ENCODE results near the gene VIPR2. TPM values are rescaled to one million over a fixed set of nuclear protein-coding genes. Genes with fewer than 3 reads are reported as not detected.

Gene VIPR2
- total and polyA plus RNA-seq, 2 of the 13 experiments (the other 11 are each of a cell fraction or from before 2014, with no cell fraction given): not detected

DNA sequence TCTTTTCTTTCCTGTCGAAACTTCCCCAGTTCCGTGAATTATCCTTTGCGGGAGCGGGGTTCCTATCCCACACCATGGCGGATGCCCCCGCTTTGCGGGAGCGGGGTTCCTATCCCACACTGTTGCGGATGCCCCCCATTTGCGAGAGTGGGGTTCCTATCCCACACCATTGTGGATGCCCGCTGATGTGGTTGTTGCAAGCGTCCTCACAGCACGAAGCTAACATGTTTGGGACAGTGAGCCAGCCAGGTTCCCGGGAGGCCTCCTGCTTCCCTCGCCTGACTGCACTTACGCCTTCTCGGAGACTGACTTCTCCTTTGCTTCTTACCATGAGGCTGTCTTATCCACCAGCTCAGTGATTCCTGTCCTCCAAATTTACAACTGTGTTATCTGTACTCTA is 134.7 kb downstream of the VIPR2 start:
- H3K9me3 ChIP-seq (ENCODE audit: low read length): no peaks in the 10 kb centered on the region
- no peaks in the 10 kb centered on the region for H3K79me2 ChIP-seq (ENCODE audit: insufficient read depth, low read length)
- H3K36me3 ChIP-seq (replicated peaks in 1 of 2; ENCODE audit: control insufficient read depth in 1 of 2, insufficient read depth in 2 of 2, low read length in 2 of 2): no peaks in the 10 kb centered on the region
- 60% methylated on average over 17 of the region's 17 CpGs for WGBS (ENCODE audit: low lambda C conversion rate)
- no peak for TF ChIP-seq ZKSCAN1 (IDR thresholded peaks at IDR 0.05; ENCODE audit: low read length)
- no peak for TF ChIP-seq ZNF709 (CRISPR knock-in tag; IDR thresholded peaks at IDR 0.05)
- no peak for TF ChIP-seq ZSCAN21 (CRISPR knock-in tag; IDR thresholded peaks at IDR 0.05; ENCODE audit: borderline replicate concordance)
- intact Hi-C loops (cut with micrococcal nuclease; ENCODE audit: unreplicated experiment) (no loop called here), in situ Hi-C loops (cut with HindIII; ENCODE audit: extremely low pct_ligation_motif_present, low pct_unique_long_range_greater_than_20kb) (no loop called here)
- no peak overlapping the region for H3K27ac ChIP-seq (ENCODE audit: extremely low read length, insufficient read depth, low read length)
- CTCF ChIA-PET (ENCODE audit: low intra/inter-chr PET ratio, low total read pairs): no interaction called here
- 0 out of 2 replicates have a peak, but pooled peaks cover 8% of the 10 kb centered on the region for H3K4me1 ChIP-seq (ENCODE audit: insufficient read depth, low read length)
- H3K27me3 ChIP-seq (ENCODE audit: control insufficient read depth in 1 of 2, insufficient read depth in 2 of 2, low read length in 2 of 2): peaks cover 14 to 52% of the 10 kb centered on the region in 2 experiments; a peak in 4 of 5 replicates
- no TSS peak for BruUV-seq (replicated peaks)
- no peak overlapping the region for H3K4me3 ChIP-seq (replicated peaks in 1 of 3; ENCODE audit: insufficient read depth in 1 of 3, low read depth in 2 of 3, low read length in 3 of 3)
- FAIRE-seq (no peak), DNase-seq (ENCODE audit: low spot score) (no peak), ATAC-seq (no peak)
- no peaks in the 10 kb centered on the region for H4K20me1 ChIP-seq (ENCODE audit: insufficient read depth, low read length)
- no peak overlapping the region for H3K4me2 ChIP-seq (ENCODE audit: low read depth, low read length)
- POLR2A ChIA-PET: no interaction called here
- H3K9ac ChIP-seq (ENCODE audit: insufficient read depth, low read depth, low read length): no peak overlapping the region
- no peak overlapping the region for H2AFZ ChIP-seq (ENCODE audit: low read length)

DNA sequence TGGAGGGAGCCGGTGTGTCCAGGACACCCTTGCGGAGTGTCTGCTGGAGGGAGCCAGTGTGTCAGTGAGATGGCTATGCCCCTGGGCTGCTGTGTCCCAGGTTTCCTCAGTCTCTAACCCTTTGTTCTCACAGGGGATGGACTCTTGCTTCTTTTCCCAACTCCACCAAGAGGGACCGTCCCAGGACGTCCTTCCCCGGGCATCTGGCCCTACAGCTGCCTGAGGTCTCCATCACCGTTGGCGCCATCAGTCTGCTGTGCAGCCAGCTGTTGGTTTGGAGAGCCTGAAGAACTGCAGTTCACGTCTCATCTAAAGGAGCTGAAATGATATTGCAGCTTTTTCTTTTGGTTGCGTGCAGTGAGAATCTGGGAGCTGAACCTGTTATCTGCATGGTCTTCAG is 136.2 kb downstream of the VIPR2 start:
- 63% methylated on average over 3 of the region's 9 CpGs for WGBS (ENCODE audit: low lambda C conversion rate)
- Histone ChIP-seq H3K4me1 (ENCODE audit: insufficient read depth, low read length) (0 out of 2 replicates have a peak, but pooled peaks cover 8% of the 10 kb centered on the region), H3K4me3 (replicated peaks in 1 of 3; ENCODE audit: insufficient read depth in 1 of 3, low read depth in 2 of 3, low read length in 3 of 3) (no peak overlapping the region), H3K36me3 (replicated peaks in 1 of 2; ENCODE audit: control insufficient read depth in 1 of 2, insufficient read depth in 2 of 2, low read length in 2 of 2) (no peaks in the 10 kb centered on the region), H3K27ac (ENCODE audit: extremely low read length, insufficient read depth, low read length) (no peak overlapping the region), H3K9ac (ENCODE audit: insufficient read depth, low read depth, low read length) (no peak overlapping the region), H3K27me3 (ENCODE audit: control insufficient read depth in 1 of 2, insufficient read depth in 2 of 2, low read length in 2 of 2) (peaks cover 14 to 55% of the 10 kb centered on the region in 2 experiments; a peak in 4 of 5 replicates), H2AFZ (ENCODE audit: low read length) (no peak overlapping the region), H4K20me1 (ENCODE audit: insufficient read depth, low read length) (no peaks in the 10 kb centered on the region), H3K4me2 (ENCODE audit: low read depth, low read length) (no peak overlapping the region), H3K79me2 (ENCODE audit: insufficient read depth, low read length) (no peaks in the 10 kb centered on the region), H3K9me3 (ENCODE audit: low read length) (no peaks in the 10 kb centered on the region)
- intact Hi-C loops (cut with micrococcal nuclease; ENCODE audit: unreplicated experiment) (no loop called here), in situ Hi-C loops (cut with HindIII; ENCODE audit: extremely low pct_ligation_motif_present, low pct_unique_long_range_greater_than_20kb) (no loop called here)
- DNase-seq (ENCODE audit: low spot score) (no peak), ATAC-seq (no peak; the same call in 2 of the 3 replicates), FAIRE-seq (no peak)
- ChIA-PET POLR2A (no interaction called here), CTCF (ENCODE audit: low intra/inter-chr PET ratio, low total read pairs) (no interaction called here)
- TF ChIP-seq ZNF589 (CRISPR knock-in tag; conservative IDR thresholded peaks at IDR 0.05) (no peak), TGIF2 (CRISPR knock-in tag; IDR thresholded peaks at IDR 0.05) (no peak), ZC3H13 (CRISPR knock-in tag; IDR thresholded peaks at IDR 0.05) (no peak), ZNF766 (CRISPR knock-in tag; IDR thresholded peaks at IDR 0.05; ENCODE audit: borderline replicate concordance) (no peak), ZNF251 (CRISPR knock-in tag; IDR thresholded peaks at IDR 0.05) (no peak), YEATS4 (CRISPR knock-in tag; IDR thresholded peaks at IDR 0.05; ENCODE audit: borderline replicate concordance) (no peak)
- TF ChIP-seq, protein P1, sequence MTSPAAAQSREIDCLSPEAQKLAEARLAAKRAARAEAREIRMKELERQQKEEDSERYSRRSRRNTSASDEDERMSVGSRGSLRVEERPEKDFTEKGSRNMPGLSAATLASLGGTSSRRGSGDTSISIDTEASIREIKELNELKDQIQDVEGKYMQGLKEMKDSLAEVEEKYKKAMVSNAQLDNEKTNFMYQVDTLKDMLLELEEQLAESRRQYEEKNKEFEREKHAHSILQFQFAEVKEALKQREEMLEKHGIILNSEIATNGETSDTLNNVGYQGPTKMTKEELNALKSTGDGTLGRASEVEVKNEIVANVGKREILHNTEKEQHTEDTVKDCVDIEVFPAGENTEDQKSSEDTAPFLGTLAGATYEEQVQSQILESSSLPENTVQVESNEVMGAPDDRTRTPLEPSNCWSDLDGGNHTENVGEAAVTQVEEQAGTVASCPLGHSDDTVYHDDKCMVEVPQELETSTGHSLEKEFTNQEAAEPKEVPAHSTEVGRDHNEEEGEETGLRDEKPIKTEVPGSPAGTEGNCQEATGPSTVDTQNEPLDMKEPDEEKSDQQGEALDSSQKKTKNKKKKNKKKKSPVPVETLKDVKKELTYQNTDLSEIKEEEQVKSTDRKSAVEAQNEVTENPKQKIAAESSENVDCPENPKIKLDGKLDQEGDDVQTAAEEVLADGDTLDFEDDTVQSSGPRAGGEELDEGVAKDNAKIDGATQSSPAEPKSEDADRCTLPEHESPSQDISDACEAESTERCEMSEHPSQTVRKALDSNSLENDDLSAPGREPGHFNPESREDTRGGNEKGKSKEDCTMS (CRISPR knock-in tag; conservative IDR thresholded peaks at IDR 0.05): no peak
- no TSS peak for BruUV-seq (replicated peaks)
